ENCODE measurements around the gene FGFR3.

The FGFR3 gene

DNA sequence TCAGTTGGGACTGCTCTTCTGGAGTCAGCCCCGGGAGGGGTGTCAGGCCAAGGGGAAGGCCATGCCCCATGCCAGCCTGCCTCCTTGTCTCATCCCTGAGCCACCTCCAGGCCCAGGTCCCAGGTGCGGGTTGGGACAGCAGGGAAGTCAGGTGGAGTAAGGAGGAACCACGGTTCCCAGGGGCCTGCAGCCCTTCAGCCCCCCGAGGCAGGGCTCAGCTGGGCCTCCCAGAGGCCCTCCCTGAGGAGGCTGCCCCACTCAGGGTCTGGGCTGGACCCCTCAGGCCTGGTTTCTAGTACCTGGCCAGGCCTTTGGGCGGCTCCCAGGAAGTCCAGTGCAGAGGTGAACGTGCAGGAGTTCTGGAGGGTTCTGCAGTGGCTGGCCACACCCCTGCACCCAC is 23.4 kb upstream of the FGFR3 start:
- no CpG with 5 or more reads among the region's 6 CpGs for WGBS (ENCODE audit: extremely low coverage, insufficient coverage, low lambda C conversion rate)
- H2BK15ac ChIP-seq (replicated peaks; ENCODE audit: low read depth) = no peak overlapping the region
- no peak overlapping the region for H4K5ac ChIP-seq (ENCODE audit: low read length)
- no peaks in the 10 kb centered on the region for H3K79me1 ChIP-seq (ENCODE audit: low read length)
- H3K9ac ChIP-seq (ENCODE audit: low read length) = no peak overlapping the region
- no peaks in the 10 kb centered on the region for H3K27me3 ChIP-seq (ENCODE audit: insufficient read depth, low read length, poor library complexity)
- H3K23ac ChIP-seq (ENCODE audit: low read length) = no peak overlapping the region
- no peaks in the 10 kb centered on the region for H3K4me1 ChIP-seq (ENCODE audit: control insufficient read depth, low read depth, low read length)
- no peak overlapping the region for H2AK5ac ChIP-seq (ENCODE audit: low read length)
- H3K56ac ChIP-seq (ENCODE audit: low read length) = no peak overlapping the region
- no peaks in the 10 kb centered on the region for H3K36me3 ChIP-seq (ENCODE audit: control insufficient read depth, insufficient read depth, low read length)
- no peak overlapping the region for H3K4me3 ChIP-seq (ENCODE audit: low read length)
- no peaks in the 10 kb centered on the region for H3K79me2 ChIP-seq (ENCODE audit: control insufficient read depth, insufficient read depth, low read length)
- DNase-seq = no peak
- no peak overlapping the region for H3K27ac ChIP-seq (ENCODE audit: low read depth, low read length)
- no peak overlapping the region for H2BK5ac ChIP-seq (ENCODE audit: low read length)
- H2BK120ac ChIP-seq (ENCODE audit: low read depth, low read length) = no peak overlapping the region
- no peak overlapping the region for H3K4me2 ChIP-seq (ENCODE audit: low read length)
- H3K18ac ChIP-seq (ENCODE audit: low read length) = no peak overlapping the region
- H4K8ac ChIP-seq (ENCODE audit: low read depth, low read length) = no peak overlapping the region
- no peak overlapping the region for H3K4ac ChIP-seq (ENCODE audit: low read depth, low read length)

DNA sequence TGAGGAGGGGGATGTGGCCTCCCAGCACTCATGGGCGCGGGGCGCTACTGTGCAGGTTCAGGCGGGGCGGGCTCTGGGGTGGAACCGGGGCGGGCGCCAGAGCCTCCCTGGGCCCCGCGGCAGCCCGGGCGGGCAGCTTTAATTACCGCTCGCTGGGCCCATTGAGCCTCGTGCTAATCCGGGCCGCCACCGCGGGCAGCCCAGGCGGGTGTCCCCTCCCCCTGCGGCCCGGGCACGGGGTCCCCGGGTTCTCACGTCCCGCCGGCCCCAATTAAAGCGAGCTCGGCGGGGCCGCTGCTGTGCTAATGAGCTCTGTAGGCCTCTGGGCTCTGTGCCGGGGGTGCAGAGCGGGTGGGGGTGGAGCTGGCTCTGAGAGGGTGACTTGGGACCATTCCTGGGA is 22.8 kb upstream of the FGFR3 start:
- Histone ChIP-seq H3K79me2 (ENCODE audit: control insufficient read depth, insufficient read depth, low read length) (no peaks in the 10 kb centered on the region), H3K23ac (ENCODE audit: low read length) (no peak overlapping the region), H3K4ac (ENCODE audit: low read depth, low read length) (no peak overlapping the region), H3K27me3 (ENCODE audit: insufficient read depth, low read length, poor library complexity) (no peaks in the 10 kb centered on the region), H3K18ac (ENCODE audit: low read length) (no peak overlapping the region), H2BK120ac (ENCODE audit: low read depth, low read length) (no peak overlapping the region), H4K5ac (ENCODE audit: low read length) (no peak overlapping the region), H3K4me2 (ENCODE audit: low read length) (no peak overlapping the region), H2BK5ac (ENCODE audit: low read length) (no peak overlapping the region), H3K36me3 (ENCODE audit: control insufficient read depth, insufficient read depth, low read length) (no peaks in the 10 kb centered on the region), H3K4me3 (ENCODE audit: low read length) (no peak overlapping the region), H3K79me1 (ENCODE audit: low read length) (no peaks in the 10 kb centered on the region), H3K56ac (ENCODE audit: low read length) (no peak overlapping the region), H3K4me1 (ENCODE audit: control insufficient read depth, low read depth, low read length) (no peaks in the 10 kb centered on the region), H2AK5ac (ENCODE audit: low read length) (no peak overlapping the region), H4K8ac (ENCODE audit: low read depth, low read length) (no peak overlapping the region), H3K9ac (ENCODE audit: low read length) (no peak overlapping the region), H2BK15ac (replicated peaks; ENCODE audit: low read depth) (no peak overlapping the region), H3K27ac (ENCODE audit: low read depth, low read length) (no peak overlapping the region)
- WGBS (ENCODE audit: extremely low coverage, insufficient coverage, low lambda C conversion rate) = no CpG with 5 or more reads among the region's 33 CpGs
- DNase-seq = no peak

DNA sequence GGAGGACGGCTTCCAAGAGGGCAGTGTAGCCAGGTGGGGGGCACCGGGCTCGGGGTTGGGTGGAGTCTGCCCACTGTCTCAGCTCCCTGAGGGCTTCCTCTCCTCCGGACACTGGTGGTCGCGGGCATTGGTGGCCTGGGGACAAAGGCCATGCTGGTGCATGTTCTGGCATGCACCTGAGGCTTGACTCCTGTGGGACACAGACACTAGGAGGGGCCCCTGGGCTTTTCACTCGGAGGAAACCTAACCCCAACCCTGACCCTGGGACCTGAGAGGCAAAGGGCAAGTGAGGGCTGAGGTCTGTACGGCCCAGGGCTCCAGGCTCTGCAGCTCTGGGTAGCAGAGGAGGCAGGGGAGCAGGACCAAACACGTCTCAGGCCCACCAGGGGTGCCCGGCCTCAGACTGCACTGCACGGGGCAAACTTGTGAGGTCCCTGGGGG is 22.3 kb upstream of the FGFR3 start:
- Histone ChIP-seq H4K5ac (ENCODE audit: low read length) (no peak overlapping the region), H3K9ac (ENCODE audit: low read length) (no peak overlapping the region), H2AK5ac (ENCODE audit: low read length) (no peak overlapping the region), H3K79me2 (ENCODE audit: control insufficient read depth, insufficient read depth, low read length) (no peaks in the 10 kb centered on the region), H3K79me1 (ENCODE audit: low read length) (no peaks in the 10 kb centered on the region), H3K18ac (ENCODE audit: low read length) (no peak overlapping the region), H3K4me1 (ENCODE audit: control insufficient read depth, low read depth, low read length) (no peaks in the 10 kb centered on the region), H3K4me3 (ENCODE audit: low read length) (no peak overlapping the region), H2BK15ac (replicated peaks; ENCODE audit: low read depth) (no peak overlapping the region), H3K4me2 (ENCODE audit: low read length) (no peak overlapping the region), H3K27me3 (ENCODE audit: insufficient read depth, low read length, poor library complexity) (no peaks in the 10 kb centered on the region), H3K27ac (ENCODE audit: low read depth, low read length) (no peak overlapping the region), H2BK120ac (ENCODE audit: low read depth, low read length) (no peak overlapping the region), H3K23ac (ENCODE audit: low read length) (no peak overlapping the region), H2BK5ac (ENCODE audit: low read length) (no peak overlapping the region), H4K8ac (ENCODE audit: low read depth, low read length) (no peak overlapping the region), H3K56ac (ENCODE audit: low read length) (no peak overlapping the region), H3K4ac (ENCODE audit: low read depth, low read length) (no peak overlapping the region), H3K36me3 (ENCODE audit: control insufficient read depth, insufficient read depth, low read length) (no peaks in the 10 kb centered on the region)
- no peak for DNase-seq
- no CpG with 5 or more reads among the region's 11 CpGs for WGBS (ENCODE audit: extremely low coverage, insufficient coverage, low lambda C conversion rate)

DNA sequence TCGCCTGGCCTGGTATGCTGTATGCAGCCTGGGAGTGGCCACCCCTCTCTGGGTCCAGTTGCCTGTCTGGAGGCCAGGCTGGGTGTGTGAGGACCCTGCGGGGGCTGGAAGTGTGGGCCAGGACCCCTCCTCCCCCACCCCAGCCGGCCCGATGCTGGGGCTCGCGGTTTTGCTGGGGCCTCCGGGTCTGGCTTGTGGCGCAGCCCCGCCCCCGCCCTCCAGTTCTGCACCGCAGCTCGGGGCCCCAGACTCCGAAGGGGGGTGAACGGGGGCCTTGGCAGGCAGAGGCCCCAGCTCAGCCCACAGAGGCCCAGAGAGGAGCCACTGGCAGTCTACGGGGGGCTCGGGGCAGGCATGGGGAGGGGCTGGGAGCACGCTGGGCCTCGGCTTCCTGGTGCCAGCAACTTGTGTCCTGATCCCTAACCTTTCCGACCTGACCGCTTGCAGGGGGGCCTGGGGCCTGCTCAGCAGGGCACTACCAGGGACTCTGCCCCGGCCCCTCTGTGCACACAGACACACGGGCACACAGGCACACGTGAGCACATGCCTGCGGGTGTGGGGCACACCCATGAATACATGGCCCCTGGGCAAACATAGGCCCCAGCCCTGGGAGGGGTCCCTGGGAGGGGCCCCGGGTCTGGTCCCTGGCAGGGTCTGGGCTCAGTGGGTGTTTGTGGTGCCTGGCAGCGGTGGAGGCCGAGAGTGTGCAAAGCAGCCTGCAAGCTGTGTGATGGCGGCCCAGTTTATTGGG is 21.4 kb upstream of the FGFR3 start:
- no peak overlapping the region for H3K4me3 ChIP-seq (ENCODE audit: low read length)
- H2BK5ac ChIP-seq (ENCODE audit: low read length) = no peak overlapping the region
- H2BK120ac ChIP-seq (ENCODE audit: low read depth, low read length) = no peak overlapping the region
- no peaks in the 10 kb centered on the region for H3K4me1 ChIP-seq (ENCODE audit: control insufficient read depth, low read depth, low read length)
- no peak overlapping the region for H3K27ac ChIP-seq (ENCODE audit: low read depth, low read length)
- no peak overlapping the region for H3K18ac ChIP-seq (ENCODE audit: low read length)
- H2BK15ac ChIP-seq (replicated peaks; ENCODE audit: low read depth) = no peak overlapping the region
- H2AK5ac ChIP-seq (ENCODE audit: low read length) = no peak overlapping the region
- no peaks in the 10 kb centered on the region for H3K27me3 ChIP-seq (ENCODE audit: insufficient read depth, low read length, poor library complexity)
- no peaks in the 10 kb centered on the region for H3K36me3 ChIP-seq (ENCODE audit: control insufficient read depth, insufficient read depth, low read length)
- H3K56ac ChIP-seq (ENCODE audit: low read length) = no peak overlapping the region
- no peak overlapping the region for H4K5ac ChIP-seq (ENCODE audit: low read length)
- no peak for DNase-seq
- H4K8ac ChIP-seq (ENCODE audit: low read depth, low read length) = no peak overlapping the region
- no peak overlapping the region for H3K23ac ChIP-seq (ENCODE audit: low read length)
- no peaks in the 10 kb centered on the region for H3K79me2 ChIP-seq (ENCODE audit: control insufficient read depth, insufficient read depth, low read length)
- H3K79me1 ChIP-seq (ENCODE audit: low read length) = no peaks in the 10 kb centered on the region
- H3K9ac ChIP-seq (ENCODE audit: low read length) = no peak overlapping the region
- WGBS (ENCODE audit: extremely low coverage, insufficient coverage, low lambda C conversion rate) = no CpG with 5 or more reads among the region's 28 CpGs
- no peak overlapping the region for H3K4ac ChIP-seq (ENCODE audit: low read depth, low read length)
- H3K4me2 ChIP-seq (ENCODE audit: low read length) = no peak overlapping the region

DNA sequence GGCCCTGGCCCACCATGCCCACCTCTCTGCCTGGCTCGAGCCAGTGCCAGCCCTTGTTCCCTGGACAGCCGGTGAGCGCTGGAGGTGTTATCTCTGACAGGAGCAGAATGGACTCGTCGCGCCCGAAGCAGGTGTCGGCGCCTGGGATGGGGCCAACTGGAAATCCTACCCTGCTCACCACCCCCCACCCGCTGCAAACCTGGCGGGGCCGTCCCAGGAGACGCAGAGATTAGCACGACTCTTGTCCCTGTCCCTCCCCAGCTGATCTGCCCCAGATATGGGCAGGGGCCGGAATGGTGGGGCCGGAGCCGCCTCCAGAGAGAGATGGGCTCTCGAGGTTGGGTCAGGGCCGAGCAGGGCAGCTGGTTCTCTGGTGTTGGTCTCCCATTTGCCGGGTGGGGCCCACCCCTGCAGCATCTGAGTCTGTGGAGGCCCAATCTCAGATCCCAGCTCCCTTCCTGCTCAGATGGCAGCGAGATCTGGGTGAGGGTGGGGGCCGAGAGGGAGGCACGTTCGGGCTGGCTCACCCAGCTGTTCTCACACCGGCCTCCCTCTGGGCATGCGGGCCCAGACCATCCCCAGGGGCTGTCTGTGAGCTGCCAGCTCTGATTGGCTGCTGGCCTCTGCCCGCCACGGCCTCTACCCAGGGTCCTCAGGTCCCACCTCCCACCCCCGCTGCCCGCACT is 20.1 kb upstream of the FGFR3 start:
- Histone ChIP-seq H3K27ac (ENCODE audit: low read depth, low read length) (no peak overlapping the region), H2BK15ac (replicated peaks; ENCODE audit: low read depth) (no peak overlapping the region), H3K9ac (ENCODE audit: low read length) (no peak overlapping the region), H3K4me1 (ENCODE audit: control insufficient read depth, low read depth, low read length) (peaks cover 3% of the 10 kb centered on the region), H4K8ac (ENCODE audit: low read depth, low read length) (no peak overlapping the region), H3K56ac (ENCODE audit: low read length) (no peak overlapping the region), H3K4ac (ENCODE audit: low read depth, low read length) (no peak overlapping the region), H3K4me3 (ENCODE audit: low read length) (no peak overlapping the region), H3K23ac (ENCODE audit: low read length) (no peak overlapping the region), H4K5ac (ENCODE audit: low read length) (no peak overlapping the region), H2BK5ac (ENCODE audit: low read length) (no peak overlapping the region), H3K27me3 (ENCODE audit: insufficient read depth, low read length, poor library complexity) (no peaks in the 10 kb centered on the region), H2AK5ac (ENCODE audit: low read length) (no peak overlapping the region), H3K4me2 (ENCODE audit: low read length) (no peak overlapping the region), H3K18ac (ENCODE audit: low read length) (no peak overlapping the region), H2BK120ac (ENCODE audit: low read depth, low read length) (no peak overlapping the region), H3K79me2 (ENCODE audit: control insufficient read depth, insufficient read depth, low read length) (no peaks in the 10 kb centered on the region), H3K36me3 (ENCODE audit: control insufficient read depth, insufficient read depth, low read length) (no peaks in the 10 kb centered on the region), H3K79me1 (ENCODE audit: low read length) (no peaks in the 10 kb centered on the region)
- WGBS (ENCODE audit: extremely low coverage, insufficient coverage, low lambda C conversion rate) = no CpG with 5 or more reads among the region's 30 CpGs
- no peak for DNase-seq

Measured in mesendoderm (in vitro differentiated cells).